Hepatocyte (in vitro differentiated cells): Measurements from ENCODE around the gene SYT9. TPM values are rescaled to one million over a fixed set of nuclear protein-coding genes. Genes with fewer than 3 reads are reported as not detected.

Experiments used
- DNase-seq: peaks from one replicate; pipeline ENCODE4 v3.0.0-alpha.2; 2016; ENCODE audit warnings: low spot score
- H2AFZ ChIP-seq: fragments of 200-600 bp; sonication (generic); 2 replicates; pipeline ENCODE4 v1.6.0; 2016; ENCODE audit warnings: antibody characterized with exemption, mild to moderate bottlenecking
- H3K27ac ChIP-seq: fragments of 200-600 bp; sonication (generic); 2 replicates; pipeline ENCODE4 v1.5.1; 2016; ENCODE audit warnings: mild to moderate bottlenecking
- H3K27me3 ChIP-seq: fragments of 200-600 bp; sonication (generic); 2 replicates; pipeline ENCODE4 v1.6.1; 2016
- H3K36me3 ChIP-seq: fragments of 200-600 bp; sonication (generic); replicated peaks from 2 replicates; pipeline ENCODE4 v1.5.1; 2016; ENCODE audit warnings: low read depth; ENCODE audit not compliant: insufficient read depth
- H3K4me1 ChIP-seq: fragments of 200-600 bp; sonication (generic); 2 replicates; pipeline ENCODE4 v1.5.1; 2016; ENCODE audit warnings: mild to moderate bottlenecking, moderate library complexity; ENCODE audit not compliant: insufficient read depth
- H3K4me2 ChIP-seq: fragments of 200-600 bp; sonication (generic); 2 replicates; pipeline ENCODE4 v1.6.0; 2016
- H3K4me3 ChIP-seq: fragments of 200-600 bp; sonication (generic); 2 replicates; pipeline ENCODE4 v1.5.1; 2016; ENCODE audit warnings: mild to moderate bottlenecking
- H3K79me2 ChIP-seq: fragments of 200-600 bp; sonication (generic); 2 replicates; pipeline ENCODE4 v1.6.0; 2017; ENCODE audit warnings: mild to moderate bottlenecking
- H3K9me2 ChIP-seq: fragments of 200-600 bp; sonication (generic); replicated peaks from 2 replicates; pipeline ENCODE4 v1.6.0; 2017; ENCODE audit warnings: mild to moderate bottlenecking; ENCODE audit not compliant: insufficient read depth
- H3K9me3 ChIP-seq: fragments of 200-600 bp; sonication (generic); 2 replicates; pipeline ENCODE4 v1.5.1; 2016; ENCODE audit warnings: low read depth, mild to moderate bottlenecking
- H4K20me1 ChIP-seq: fragments of 200-600 bp; sonication (generic); 2 replicates; pipeline ENCODE4 v1.6.0; 2016; ENCODE audit warnings: mild to moderate bottlenecking; ENCODE audit not compliant: insufficient read depth, poor library complexity, severe bottlenecking
- CTCF ChIP-seq: fragments of 200-600 bp; sonication (generic); IDR thresholded peaks from 2 replicates; pipeline ENCODE4 v1.5.1; 2016; ENCODE audit warnings: antibody characterized with exemption, mild to moderate bottlenecking; ENCODE audit not compliant: poor library complexity
- EZH2 ChIP-seq: fragments of 200-600 bp; sonication (generic); IDR thresholded peaks from 2 replicates; pipeline ENCODE4 v1.6.1; 2016; ENCODE audit warnings: antibody characterized with exemption, mild to moderate bottlenecking, borderline replicate concordance
- EZH2phosphoT487 ChIP-seq: fragments of 200-600 bp; sonication (generic); IDR thresholded peaks from one replicate; pipeline ENCODE4 v1.6.1; 2018; ENCODE audit warnings: antibody characterized with exemption, mild to moderate bottlenecking, low read depth, moderate library complexity; ENCODE audit not compliant: unreplicated experiment, severe bottlenecking
- WGBS: methylation state at CpG from one replicate; pipeline ENCODE4 v1.1.6; 2016; ENCODE audit warnings: low lambda C conversion rate; ENCODE audit errors: missing lambda C conversion rate; 5-methylcytosine and 5-hydroxymethylcytosine counted together
- polyA plus RNA-seq: library from polyadenylated mRNA; unstranded; fragments of >200 nt; fragmentation: Nextera tagmentation; extraction: Ambion mirVana; gene quantifications from 2 replicates; pipeline ENCODE4 v1.2.1, GENCODE V29; 2016
- total RNA-seq: library from RNA; depleted of rRNA; stranded (reverse); fragments of >200 nt; gene quantifications from 2 replicates; pipeline ENCODE4 v1.2.3, GENCODE V29; 2014

Gene SYT9
- total and polyA plus RNA-seq, 2 experiments from 2014 or later, result 0.22 to 1.3 TPM

DNA sequence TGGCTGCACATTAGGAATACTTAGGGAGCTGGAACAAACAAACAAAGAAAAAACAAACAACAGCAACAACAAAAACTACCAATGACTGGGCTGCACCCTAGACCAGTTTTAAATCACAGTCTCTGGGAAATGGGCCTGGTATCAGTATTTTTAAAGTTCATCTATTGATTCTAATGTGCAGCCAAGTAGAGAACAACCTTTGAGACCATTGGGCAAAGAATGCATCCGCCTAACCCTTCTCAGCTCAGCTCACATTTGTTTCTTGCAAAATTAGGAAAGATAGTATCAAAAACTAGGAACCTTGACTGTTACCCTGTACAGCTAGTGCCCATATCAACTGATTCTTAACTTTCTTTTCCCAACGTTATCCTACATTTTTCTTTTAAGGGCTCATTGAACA lies 5.2 kb downstream of the SYT9 start:
- Histone ChIP-seq H3K4me1 (peaks cover 9% of the 10 kb centered on the region), H3K4me2 (no peak overlapping the region), H3K27ac (no peak overlapping the region), H4K20me1 (no peaks in the 10 kb centered on the region), H3K79me2 (no peaks in the 10 kb centered on the region), H3K36me3 (no peaks in the 10 kb centered on the region), H3K27me3 (peaks cover 54% of the 10 kb centered on the region), H2AFZ (no peak overlapping the region), H3K9me2 (no peaks in the 10 kb centered on the region), H3K9me3 (no peaks in the 10 kb centered on the region), H3K4me3 (no peak overlapping the region)
- TF ChIP-seq EZH2phosphoT487 (no peak), EZH2 (no peak), CTCF (no peak)
- 62% methylated on average over 2 of the region's 2 CpGs for WGBS
- DNase-seq, result no peak

- Histone ChIP-seq H3K27ac (no peak overlapping the region), H4K20me1 (no peaks in the 10 kb centered on the region), H2AFZ (no peak overlapping the region), H3K9me3 (no peaks in the 10 kb centered on the region), H3K4me1 (peaks cover 1% of the 10 kb centered on the region), H3K36me3 (no peaks in the 10 kb centered on the region), H3K9me2 (no peaks in the 10 kb centered on the region), H3K79me2 (no peaks in the 10 kb centered on the region), H3K4me3 (no peak overlapping the region), H3K27me3 (peaks cover 46% of the 10 kb centered on the region), H3K4me2 (no peak overlapping the region)
- TF ChIP-seq EZH2 (no peak), CTCF (no peak), EZH2phosphoT487 (no peak)
- no peak for DNase-seq
- 83% methylated on average over 2 of the region's 2 CpGs for WGBS
Observed at GRCh38 chr11:7257724-7258123, 6.0 kb downstream of the SYT9 start.

DNA sequence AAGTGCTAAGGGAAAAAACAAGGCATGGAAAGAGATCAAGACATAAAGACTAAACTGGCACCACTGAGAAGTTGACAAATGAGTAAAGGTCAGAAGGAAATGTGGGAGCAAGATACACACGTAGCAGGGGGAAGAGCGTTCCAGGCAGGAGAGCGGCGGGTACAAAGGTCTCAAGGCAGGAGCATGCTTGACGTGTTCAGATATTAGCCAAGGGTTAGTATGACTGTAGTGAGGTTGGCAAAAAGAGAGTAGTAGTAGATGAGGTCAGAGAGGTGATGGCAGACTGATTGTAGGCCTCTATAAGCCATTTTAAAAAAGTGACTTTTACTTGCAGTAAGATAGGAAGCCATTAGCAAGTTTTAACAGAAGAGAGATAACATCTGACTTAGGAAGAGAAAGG lies 9.9 kb downstream of the SYT9 start:
- Histone ChIP-seq H3K4me2 (no peak overlapping the region), H3K27ac (no peak overlapping the region), H3K4me3 (no peak overlapping the region), H3K27me3 (peaks cover 12% of the 10 kb centered on the region), H3K4me1 (no peaks in the 10 kb centered on the region), H2AFZ (no peak overlapping the region), H3K9me2 (no peaks in the 10 kb centered on the region), H4K20me1 (no peaks in the 10 kb centered on the region), H3K9me3 (no peaks in the 10 kb centered on the region), H3K79me2 (no peaks in the 10 kb centered on the region), H3K36me3 (no peaks in the 10 kb centered on the region)
- peak; percentile 20 for DNase-seq
- TF ChIP-seq EZH2 (no peak), EZH2phosphoT487 (no peak), CTCF (no peak)
- WGBS, result 74% methylated on average over 5 of the region's 5 CpGs

GRCh38 chr11:7262672-7263071 lies 11.0 kb downstream of the SYT9 start:
- Histone ChIP-seq H3K9me3 (no peaks in the 10 kb centered on the region), H3K27ac (no peak overlapping the region), H3K4me3 (no peak overlapping the region), H3K4me1 (no peaks in the 10 kb centered on the region), H3K9me2 (no peaks in the 10 kb centered on the region), H3K79me2 (no peaks in the 10 kb centered on the region), H4K20me1 (no peaks in the 10 kb centered on the region), H3K4me2 (no peak overlapping the region), H3K36me3 (no peaks in the 10 kb centered on the region), H3K27me3 (peaks cover 5% of the 10 kb centered on the region), H2AFZ (no peak overlapping the region)
- TF ChIP-seq EZH2phosphoT487 (no peak), CTCF (no peak), EZH2 (no peak)
- 60% methylated on average over 2 of the region's 2 CpGs for WGBS
- DNase-seq, result no peak
